HG02970 (cell line): Measurements from ENCODE around the gene ENKD1.

Source experiments
- ATAC-seq: cut with Tn5 transposase; IDR thresholded peaks from one replicate; pipeline ENCODE4 v1.9.1; 2021; ENCODE audit warnings: mild to moderate bottlenecking, moderate library complexity, moderate number of reproducible peaks; ENCODE audit not compliant: unreplicated experiment, low FRiP score

The ENKD1 gene

DNA sequence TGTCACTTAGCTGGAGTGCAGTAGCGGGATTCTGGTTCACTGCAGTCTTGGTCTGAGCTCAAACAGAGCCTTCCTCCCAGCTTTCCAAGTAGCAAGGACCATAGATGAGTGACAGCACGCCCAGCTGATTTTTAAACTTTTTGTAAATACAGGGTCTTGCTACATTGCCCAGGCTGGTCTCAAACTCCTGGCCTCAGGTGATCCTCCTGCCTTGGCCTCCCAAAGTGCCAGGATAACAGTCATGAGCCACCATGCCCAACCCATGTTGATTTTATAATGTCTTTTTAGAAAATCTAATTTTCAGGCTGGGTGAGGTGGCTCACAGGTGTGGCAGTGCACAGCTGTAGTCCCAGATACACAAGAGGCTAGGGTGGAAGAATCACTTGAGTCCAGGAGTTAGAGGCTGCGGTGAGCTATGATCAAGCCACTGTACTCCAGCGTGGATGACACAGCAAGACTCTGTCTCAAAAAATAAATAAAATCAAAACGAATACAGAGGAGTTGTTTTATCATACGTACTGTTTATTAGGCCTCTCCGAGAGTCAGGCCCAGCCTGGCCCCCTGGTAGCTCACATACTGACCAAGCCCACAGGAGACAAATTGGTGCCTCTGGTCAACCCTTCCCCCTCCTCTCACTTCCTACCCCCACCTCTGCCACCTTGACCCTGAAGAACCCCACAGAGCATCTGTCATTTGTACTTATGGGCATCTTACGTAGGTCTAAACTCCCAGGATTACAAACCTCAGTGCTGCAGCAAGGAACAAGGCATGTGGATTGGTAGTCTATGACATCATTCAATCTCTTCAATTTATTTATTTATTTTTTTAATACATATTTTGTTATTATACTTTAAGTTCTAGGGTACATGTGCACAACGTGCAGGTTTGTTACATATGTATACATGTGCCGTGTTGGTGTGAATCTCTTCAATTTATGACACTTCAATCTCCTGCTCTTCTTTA, 13.7 kb upstream of the ENKD1 start:
- no peak for ATAC-seq

DNA sequence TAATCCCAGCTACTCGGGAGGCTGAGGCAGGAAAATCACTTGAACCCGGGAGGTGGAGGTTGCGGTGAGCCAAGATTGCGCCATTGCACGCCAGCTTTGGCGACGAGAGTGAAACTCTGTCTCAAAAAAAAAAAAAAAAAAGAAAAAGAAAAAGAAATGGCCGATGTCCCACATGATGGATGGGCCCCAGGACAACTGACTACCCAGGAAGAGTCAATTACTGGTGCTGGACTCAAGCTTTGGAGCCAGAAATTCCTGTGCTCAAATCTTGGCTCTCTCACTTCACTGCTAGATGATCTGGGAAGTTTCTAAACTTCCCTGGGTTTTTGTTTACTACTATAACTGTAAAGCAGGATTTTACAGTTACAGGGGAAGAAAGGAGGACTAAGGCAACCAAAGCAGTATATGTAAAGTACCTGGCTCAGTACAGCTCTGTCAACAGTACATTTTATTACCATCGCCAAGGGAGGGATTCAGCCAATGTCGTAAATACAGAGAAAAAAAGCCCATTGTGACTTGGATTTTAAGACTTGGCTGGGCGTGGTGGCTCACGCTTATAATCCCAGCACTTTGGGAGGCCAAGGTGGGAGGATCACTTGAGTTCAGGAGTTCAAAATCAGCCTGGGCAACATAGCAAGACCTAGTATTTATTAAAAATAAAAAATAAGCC, 11.9 kb upstream of the ENKD1 start:
- no peak for ATAC-seq

GRCh38 chr16:67677712-67678111, 11.2 kb upstream of the ENKD1 start:
- no peak for ATAC-seq

GRCh38 chr16:67676939-67677338, 10.4 kb upstream of the ENKD1 start:
- no peak for ATAC-seq

GRCh38 chr16:67676516-67676915, 10.0 kb upstream of the ENKD1 start:
- no peak for ATAC-seq

DNA sequence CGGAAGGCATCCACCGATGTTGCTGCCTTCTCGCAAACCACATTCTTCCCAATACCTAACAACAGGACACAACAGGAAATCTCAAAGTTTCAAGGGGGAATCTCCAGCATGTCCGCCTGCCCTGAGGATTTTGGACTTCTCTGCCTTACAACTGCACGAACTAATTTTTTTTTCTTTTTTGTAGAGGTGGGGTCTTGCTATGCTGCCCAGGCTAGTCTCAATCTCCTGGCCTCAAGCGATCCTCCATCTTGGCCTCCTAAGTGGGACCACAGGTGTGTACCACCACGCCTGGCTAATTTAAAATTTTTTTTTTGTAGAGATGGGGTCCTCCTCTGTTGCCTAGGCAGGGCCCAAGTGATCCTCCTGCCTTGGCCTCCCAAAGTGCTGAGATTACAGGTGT, 9.4 kb upstream of the ENKD1 start:
- ATAC-seq, result no peak

DNA sequence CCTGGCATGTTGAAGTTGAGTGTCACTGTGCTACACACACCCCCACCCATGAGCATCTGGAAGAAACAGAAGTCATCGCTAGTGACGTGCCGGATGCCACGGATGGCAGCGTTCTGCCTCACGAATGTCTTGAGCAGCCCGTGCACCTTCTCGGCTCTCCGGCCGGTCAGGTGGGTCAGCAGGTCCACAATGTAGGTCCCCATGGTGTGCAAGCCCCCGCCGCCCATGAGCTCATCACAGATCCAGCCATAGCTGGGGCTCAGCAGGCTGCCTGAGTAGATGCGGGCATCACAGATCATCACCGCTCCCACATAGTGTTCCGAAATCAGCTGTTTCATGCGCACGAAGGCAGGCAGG, 9.0 kb upstream of the ENKD1 start:
- ATAC-seq, result no peak

DNA sequence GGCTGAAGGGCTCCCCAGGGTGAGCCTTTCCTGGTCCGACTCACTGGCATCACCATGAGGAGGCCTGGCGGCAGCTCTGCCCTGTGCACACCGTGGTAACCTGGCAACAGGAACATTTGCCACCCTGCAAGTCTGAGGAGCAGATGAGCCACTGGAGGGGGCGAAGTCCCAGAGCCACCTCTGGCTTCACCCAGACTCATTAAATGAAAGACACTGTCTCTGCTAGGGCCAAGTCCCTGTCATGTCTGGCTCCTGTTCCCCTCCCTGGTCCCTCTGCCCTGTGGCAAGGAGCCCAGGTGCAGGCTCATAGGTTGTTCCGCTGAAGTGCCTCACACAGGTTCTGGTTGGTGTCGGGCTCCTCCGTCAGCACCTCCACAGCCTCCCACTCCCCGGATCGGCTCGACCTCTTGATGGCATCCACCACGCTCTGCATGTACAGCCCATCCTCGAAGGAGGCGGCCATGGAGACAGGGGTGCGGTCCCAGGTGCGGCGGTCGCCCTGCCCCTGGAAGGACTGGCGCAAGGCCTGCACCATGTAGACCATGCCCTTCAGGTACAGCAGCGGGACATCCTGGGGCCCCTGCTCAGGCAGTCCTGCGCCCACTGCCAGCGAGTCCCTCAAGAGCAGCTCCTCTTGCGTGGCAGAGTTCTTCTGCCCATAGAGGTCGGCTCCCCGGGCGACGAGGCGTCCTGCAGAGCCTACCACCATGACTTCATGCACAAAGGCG, 8.5 kb upstream of the ENKD1 start:
- ATAC-seq, result no peak

GRCh38 chr16:67673712-67674580, 7.4 kb upstream of the ENKD1 start:
- ATAC-seq, result no peak

DNA sequence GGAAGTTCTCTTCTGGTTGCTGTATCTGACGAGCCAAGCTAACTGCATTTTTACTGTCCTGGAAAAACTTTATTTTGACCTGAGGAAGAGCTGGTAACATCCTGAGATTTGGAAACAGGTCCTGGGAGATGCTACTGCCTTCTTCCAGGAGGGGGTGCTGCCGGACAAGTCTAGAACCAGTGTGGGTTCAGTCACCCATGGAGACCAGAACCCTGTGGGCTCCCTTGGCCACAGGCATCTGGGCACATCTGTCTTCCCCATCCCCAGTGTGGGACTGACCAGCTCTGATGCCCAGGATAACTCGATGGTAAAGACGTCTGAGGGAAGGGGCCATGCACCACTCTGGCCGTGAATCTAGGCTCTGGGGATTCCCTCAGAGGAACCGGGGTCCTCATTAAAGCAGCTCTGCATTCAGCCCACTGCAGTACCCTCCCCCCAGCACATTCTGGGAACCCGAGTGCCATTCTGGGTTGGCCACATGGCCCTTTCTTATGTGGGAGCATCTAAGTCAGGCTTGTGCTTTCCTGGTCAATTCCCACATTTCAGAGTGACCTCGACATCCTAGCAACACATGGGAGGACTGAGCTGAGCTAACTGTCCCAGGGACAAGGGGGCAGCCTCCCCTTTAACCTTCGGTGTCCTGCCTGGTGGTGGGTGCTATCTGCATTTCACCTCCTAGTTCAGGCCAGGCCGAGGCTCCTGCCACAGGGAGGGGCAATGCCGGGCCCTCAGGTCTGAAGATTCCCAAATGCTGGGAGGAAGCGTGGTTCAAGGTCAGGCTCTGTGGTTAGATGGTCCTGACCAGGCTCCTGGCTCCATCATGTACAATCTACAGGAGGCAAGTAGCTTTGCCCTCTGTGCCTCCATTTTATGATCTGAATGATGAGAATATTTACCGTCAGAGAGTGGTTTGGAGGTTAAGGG, 6.5 kb upstream of the ENKD1 start:
- ATAC-seq, result no peak

- no peak for ATAC-seq
These were observed 5.8 kb upstream of the ENKD1 start for GRCh38 chr16:67672306-67672705.

DNA sequence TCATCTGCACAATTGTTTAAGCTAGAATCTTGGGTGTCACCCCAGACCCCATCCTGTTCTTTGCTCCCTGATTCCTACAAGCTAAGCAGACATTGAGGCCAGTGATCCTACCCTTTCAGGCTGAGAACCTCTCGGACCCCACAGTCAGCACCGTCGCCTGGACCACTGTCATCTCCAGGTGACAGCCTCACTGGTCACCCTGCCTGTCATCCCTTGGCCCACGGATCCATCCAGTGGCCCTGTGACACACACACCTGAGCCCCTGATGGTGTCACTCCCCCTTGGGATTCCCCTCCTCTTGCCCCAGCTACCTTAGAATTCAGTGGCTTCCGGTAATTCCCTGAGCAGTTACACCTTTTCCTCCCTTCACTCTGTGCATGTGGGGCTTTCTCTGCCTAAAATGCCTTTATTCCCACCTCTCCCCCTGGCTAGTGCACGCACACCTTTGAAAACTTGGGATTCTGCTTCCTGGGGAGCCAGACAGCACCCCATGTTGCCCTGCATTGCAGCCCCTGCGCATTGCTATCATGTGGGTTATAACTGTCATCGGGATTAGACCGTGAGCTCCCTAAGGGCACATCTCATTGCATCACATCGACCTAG, 3.0 kb upstream of the ENKD1 start:
- ATAC-seq, result no peak

- no peak for ATAC-seq
These were observed 2.1 kb upstream of the ENKD1 start for GRCh38 chr16:67668495-67669157.

DNA sequence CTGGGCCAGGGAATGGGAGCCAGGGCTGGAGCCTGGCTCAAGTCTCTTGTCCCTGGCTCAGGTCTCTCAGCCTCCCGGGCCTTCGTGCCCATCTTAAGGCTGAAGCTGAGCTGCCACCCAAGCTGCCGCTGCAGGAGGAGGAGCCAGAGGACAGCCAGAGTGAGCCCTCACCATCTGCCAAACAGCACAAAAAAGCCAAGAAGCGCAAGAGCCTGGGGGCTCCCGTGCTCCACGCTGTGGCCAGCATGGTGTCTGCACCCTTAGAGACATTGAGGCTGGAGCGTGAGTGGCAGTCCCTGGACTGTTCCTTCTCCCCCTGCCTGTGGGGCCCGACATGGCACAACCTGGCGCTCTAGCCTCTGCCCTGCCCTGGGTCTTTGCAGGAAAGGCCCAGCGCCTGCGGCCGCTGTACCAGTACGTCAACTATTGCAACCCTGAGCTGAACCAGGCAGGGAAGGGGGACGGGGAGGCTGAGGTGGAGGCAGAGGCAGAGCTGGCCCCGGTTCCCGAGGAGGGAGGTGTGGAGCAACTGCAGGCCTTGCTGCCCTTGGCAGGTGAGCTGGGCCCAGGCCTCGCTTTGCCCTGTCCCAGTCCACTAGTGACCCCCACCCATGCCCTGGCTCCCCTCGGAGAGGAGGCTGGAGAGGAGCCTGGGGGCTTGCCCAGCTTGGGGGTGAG, 1.4 kb upstream of the ENKD1 start:
- ATAC-seq, result no peak

GRCh38 chr16:67667453-67667816, 885 bp upstream of the ENKD1 start:
- ATAC-seq, result no peak

- no peak for ATAC-seq
These were observed 458 bp downstream of the ENKD1 start for GRCh38 chr16:67666032-67666551.

DNA sequence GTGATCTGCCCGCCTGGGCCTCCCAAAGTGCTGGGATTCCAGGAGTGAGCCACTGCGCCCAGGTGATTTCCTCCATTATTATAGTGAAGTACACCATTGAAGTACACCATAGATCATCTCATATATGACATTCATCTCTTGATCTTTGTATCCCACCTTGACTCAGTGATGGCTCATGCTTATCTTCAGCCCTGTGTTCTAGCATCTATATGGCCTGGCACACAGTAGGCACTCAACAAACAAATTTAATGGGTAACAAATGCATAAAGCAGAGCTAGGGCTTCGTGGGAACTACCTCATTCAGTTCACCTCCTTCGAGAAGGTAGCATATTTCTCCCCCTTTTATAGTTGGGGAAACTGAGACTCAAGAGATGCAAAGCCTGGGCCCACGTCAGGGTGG, 952 bp downstream of the ENKD1 start:
- ATAC-seq, result no peak

DNA sequence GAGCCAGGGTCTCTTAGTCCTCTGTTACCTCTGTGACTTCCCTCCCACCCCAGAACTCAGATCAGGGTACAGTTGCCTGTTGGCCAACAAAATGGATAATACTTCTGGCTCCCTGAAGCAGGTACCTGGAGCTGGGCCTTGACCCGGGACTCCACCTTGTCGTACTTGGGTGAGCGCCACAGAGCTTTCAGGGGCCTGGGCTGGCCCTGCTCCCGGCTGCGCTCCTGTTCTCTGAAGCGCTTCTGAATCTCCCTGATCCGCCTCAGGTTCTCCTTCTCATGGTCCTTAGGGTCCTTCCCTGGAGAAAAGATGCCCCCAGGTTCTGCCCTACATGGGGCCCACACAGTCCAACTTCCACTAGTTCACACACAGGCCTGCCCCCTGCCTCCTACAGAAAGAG, 1.7 kb downstream of the ENKD1 start:
- no peak for ATAC-seq
